ENCODE data around the gene SLX4IP. TPM values are rescaled to one million over a fixed set of nuclear protein-coding genes. Genes with fewer than 3 reads are reported as not detected.
A peak's percentile ranks its signal among the peaks of the same experiment; 100 is the strongest.

The SLX4IP gene
- total RNA-seq, 1 experiment from 2014 or later: 7.0 TPM

DNA sequence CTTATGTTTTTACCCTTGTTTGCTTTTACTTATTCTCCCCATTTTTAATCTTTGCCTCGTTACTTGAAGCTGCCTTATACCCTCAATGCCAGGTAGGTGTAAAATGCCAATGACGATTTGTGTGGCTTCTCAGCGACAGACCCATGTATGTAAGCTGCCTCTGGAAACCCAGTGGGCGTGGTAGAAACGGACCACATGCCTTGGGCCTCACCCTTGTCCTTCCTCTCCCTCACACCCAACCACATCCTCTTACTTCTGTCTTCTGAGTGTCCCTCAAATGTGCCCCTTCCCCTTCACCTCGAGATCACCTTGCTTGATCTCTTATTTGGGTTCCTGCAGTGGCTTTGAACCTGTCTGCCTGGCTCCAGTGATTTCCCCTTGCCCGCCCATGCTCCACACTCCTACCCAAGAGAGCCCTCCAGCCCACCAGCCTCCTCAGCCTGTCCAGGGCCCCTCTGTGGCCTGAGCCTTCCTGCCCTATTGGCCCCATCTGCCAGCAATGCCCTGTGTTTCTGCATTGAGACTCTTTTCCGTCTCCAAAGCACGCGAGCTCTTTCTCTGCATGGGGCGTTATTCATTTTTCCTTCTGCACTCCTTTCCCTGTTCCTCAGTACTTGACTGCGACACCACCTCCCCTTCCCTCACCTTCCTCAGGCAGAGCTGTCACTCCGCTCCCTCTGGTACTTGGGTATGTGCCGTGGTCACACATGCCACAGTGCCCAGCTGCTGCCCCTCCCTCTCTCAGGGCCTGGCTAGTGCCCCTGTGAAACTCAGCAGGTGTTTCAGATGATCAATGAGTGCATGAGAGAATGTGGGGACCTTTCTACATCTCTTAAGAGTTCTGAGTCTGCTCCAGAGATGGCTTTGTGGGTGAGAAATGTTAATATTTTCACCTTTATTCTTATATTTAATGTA lies 115.4 kb downstream of the SLX4IP start:
- no peak for DNase-seq (ENCODE audit: low read depth)

DNA sequence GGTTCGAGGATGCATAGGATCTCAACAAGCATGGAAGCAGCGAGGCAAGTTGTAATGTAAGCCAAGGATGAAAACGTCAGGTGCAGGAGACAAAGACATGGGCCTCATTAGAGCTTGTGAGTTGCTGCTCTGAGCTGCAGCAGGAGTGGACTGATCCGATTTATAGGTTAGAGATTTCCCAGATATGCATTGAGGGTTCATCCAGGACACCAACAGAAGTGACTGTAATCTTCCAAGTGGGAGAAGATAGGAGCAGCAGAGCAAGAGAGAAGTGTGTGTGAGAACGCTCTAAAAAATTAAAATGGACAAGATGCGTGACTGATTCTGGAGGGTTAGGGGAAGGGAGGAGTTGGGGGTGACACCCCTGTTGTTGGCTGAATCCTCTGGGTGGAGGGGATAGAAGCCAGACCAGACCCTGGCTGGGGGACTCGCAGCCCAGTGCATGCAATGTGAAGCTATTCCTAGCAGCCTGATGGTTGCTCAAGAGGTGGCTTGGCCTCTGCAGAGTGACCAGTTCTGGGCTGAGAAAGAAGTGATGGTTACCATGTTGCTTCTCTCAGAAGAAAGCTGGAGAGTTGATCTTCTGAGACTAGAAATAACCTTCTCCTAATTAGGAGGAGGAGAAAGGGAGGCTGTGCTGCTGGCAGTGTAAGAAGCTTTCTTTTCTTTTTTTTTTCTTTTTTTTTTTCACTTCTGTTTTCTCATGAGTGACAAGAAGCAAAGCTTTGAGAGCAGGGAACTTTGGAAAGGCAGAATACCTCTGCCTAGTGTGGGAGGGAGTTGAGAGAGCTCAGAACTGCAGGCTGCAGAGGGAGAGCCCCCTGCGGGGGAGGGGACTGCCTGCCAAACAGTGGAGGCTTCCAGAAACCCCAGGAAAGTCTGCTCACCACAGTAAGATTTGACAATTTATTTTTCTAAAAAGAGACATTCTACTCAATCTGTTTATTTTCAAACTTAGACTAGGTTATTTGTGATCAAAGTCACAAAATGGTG lies 116.9 kb downstream of the SLX4IP start:
- no peak for DNase-seq (ENCODE audit: low read depth)

DNA sequence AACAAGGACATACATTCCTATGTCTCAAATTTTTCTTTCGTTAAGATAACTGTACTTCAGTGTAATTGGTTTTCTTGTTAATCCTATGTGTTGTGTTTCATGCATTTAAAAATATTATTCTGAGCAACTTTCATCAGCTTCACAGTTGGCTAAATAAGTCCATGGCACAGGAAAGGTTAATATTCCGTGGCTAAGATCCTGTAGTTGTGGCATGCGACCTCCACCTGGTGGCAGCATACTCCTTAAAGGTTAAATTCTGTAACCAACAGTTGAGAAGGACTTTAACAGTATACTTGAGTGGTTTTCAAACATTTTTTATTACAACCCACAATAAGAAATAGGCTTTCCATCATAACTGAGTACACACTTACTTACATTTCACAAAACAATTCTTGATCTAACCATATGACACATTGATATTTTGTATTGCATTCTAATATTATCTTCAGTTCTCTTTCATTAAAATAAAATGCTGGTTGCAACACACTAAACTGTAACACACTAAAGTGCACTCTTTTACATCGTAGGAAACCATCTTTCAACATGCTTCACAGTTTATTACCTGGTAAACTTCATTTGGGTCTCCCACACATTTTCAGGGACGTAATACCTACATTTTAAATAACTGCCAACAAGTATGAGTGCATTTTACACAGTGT lies 118.3 kb downstream of the SLX4IP start:
- DNase-seq (ENCODE audit: low read depth): peak; percentile 72

DNA sequence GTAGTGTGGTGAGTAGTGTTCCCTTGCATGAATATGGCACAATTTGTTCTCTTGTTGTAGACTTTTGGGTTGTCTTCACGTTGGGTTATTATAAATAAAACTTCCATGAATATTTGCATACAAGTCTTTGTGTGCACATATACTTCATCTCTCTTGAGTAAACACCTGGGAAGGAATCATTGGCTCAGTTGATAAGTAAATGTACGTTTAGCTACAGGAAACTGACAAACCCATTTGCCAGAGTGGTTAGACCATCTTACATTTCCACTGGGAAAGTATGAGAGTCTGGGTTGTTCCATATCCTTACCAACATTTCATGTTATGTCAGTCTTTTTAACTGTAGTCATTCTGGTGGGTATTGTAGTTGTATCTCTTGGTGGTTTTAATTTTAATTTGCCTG lies 119.2 kb downstream of the SLX4IP start:
- no peak for DNase-seq (ENCODE audit: low read depth)

DNA sequence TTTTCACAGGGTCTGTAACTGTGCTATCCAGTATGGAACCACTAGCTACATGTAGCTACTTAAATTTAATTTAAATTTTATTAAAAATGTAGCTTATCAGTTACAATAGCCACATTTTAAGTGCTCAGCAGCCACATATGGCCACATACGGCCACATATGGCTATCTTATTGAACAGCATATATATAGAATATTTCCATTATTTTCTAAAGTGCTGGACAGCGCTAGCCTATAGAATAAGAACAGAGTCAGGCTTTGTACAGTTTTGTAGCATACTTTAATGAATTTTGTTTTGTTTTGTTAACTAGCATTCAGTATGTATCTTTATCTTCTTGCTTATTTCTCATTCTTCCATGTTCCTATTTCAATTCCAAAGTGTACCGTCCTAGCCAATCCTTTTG lies 120.3 kb downstream of the SLX4IP start:
- DNase-seq (ENCODE audit: low read depth): no peak

DNA sequence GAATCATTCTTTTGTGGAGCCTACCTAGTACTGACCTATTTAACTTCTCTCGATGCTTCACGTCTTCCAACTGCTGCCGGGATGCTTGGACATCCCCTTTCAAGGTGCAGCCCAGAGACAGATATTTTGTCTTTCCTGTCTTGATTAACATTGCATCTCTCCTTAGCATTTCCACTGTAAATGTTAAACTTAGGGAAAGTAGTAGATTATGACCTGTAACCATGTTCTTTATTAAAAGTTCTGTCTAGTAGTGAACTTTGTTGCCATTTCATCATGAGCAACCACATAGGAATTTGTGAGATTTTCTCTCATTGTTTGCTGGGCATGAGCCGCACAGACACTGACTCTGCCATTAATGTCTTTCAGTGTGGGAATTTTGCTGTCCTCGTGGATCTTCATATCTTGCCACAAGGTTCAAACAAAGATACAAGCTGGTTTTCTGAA lies 120.8 kb downstream of the SLX4IP start:
- DNase-seq (ENCODE audit: low read depth): peak; percentile 75

DNA sequence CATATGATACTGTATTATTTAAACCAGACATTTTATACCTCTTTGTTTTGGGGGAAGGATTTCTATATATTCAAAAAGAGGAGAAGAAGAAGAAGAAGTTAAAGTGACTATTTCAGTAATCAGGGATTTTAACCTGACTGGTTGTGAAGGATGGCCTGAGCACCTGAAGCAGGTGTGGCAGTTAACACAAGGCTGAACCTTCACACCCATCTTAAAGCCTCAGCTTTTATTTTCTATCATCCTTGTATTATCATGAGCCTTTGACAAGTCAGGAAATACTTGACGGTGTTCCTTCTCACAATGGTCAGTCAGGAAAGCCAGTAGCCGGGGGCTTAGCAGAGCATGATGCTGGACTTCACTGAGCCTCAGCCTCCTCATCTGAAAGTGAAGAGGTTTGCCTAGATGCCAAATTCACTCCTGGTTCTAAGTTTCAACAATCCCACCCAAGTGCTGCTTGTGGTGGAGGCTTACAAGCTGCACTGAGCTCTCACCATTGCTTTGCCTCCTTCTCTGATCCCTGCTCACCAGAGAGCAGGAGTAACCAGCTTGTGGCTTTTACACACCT lies 121.5 kb downstream of the SLX4IP start:
- no peak for DNase-seq (ENCODE audit: low read depth)

DNA sequence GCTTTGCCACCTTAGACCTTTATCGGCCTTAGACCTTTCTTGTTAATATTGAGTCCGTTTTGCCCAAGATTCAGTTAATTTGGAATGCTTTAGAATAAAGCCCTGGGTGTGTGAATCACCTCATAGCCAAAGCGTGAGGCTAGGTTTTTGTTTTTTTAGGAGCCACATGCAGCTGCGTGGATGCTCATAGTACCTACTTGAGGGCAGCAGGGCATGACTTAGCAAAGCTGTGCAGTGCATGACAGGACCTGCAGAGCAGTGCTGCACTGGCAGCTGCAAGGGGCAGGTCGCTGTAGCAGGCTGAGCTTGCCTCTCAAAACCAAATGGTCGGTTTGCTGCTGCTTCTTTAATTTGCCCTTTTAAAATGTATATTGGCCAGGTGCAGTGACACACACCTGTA lies 122.6 kb downstream of the SLX4IP start:
- DNase-seq (ENCODE audit: low read depth): peak; percentile 43

DNA sequence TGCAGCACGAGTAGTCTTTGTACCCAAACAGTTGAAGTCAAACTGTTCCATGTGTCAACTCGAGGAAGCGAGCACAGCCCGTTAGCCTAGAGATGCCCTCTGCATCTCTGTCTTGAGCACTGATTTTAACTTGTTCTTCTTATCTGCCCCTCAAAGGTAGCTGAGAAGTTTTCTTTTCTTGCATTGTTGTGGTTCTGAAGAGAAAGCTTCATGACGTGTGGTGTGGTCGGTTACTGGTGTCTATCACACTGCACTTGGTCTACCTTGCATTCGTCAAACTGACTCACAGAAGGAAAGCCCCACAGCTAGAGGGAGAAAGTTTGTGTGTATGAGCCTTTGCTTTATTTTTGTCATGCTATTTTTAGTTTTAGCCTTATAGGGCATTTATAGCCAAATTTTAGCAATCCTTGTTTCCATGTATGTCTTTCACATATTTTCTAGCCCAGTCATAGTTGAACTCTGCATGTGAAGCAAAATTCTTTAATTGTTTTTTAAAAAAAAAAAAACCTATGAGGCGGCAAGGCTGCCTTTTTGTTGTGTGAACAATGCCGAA lies 123.6 kb downstream of the SLX4IP start:
- DNase-seq (ENCODE audit: low read depth): peak; percentile 89

DNA sequence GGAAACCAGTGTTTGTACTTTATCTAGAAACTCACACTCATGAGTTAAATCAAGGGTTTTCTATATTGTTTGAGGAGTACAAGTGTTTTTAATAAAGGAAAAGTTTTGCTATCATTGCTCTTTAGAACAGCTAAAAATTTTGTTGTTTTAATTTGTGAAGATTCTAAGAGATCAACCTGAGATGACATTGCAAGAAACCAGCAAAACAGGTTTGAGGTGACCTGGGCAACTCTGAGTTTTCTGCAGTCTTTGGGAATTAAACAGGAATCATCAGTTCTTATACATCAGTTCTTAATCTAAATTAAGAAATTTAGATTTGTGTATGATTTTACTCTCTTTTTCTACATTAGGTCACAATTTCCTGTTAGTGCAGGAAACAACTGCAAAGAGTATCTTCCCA lies 124.2 kb downstream of the SLX4IP start:
- no peak for DNase-seq (ENCODE audit: low read depth)

DNA sequence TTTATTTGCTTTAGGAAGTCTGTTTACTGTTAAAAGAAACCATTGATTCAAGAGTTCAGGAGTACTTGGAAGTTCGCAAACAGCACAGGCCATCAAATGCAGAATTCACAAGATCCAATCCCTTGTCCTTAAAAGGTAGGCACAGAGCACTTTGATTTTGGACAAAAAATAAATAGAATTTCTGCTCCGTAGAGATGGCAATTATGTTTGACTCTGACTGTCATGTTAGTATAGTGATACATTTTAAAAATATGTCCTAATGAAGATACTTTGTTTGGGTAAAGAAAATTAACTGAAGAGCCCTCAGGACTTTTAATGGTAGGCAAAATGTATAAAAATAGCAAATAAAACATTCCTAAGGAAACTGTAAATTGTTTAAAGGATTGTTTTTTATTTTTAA lies 125.6 kb downstream of the SLX4IP start:
- DNase-seq (ENCODE audit: low read depth): no peak

DNA sequence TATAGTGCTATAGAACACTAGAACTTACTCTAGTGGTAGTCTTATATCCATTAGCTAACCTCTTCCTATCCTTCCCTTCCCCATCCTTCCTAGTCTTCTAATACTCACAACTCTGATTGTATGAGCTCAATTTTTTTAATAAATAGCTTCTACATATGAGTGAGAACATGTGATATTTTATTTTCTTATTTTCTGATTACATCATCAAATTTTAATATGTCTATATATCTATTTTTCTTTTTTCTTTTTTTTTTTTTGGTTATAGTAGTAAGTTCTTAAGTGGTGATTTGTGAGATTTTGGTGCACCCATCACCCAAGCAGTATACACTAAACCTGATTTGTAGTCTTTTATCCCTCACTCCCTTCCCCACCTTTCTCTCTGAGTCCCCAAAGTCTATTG lies 126.2 kb downstream of the SLX4IP start:
- no peak for DNase-seq (ENCODE audit: low read depth)

DNA sequence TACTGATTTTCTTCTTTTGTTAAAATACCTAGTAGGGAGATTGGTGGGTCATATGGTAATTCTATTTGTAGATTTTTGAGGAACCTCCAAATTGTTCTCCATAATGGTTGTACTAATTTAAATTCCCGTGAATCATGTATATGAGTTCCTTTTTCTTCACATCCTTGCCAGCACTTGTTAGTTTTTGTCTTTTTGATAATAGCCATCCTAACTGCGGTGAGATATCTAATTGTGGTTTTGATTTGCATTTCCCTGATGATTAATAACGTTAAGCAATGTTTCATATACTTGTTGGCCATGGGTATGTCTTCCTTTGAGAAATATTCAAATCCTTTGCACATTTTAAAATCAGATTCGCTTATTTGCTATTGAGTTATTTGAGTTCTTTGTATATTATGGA lies 127.8 kb downstream of the SLX4IP start:
- no peak for DNase-seq (ENCODE audit: low read depth)

DNA sequence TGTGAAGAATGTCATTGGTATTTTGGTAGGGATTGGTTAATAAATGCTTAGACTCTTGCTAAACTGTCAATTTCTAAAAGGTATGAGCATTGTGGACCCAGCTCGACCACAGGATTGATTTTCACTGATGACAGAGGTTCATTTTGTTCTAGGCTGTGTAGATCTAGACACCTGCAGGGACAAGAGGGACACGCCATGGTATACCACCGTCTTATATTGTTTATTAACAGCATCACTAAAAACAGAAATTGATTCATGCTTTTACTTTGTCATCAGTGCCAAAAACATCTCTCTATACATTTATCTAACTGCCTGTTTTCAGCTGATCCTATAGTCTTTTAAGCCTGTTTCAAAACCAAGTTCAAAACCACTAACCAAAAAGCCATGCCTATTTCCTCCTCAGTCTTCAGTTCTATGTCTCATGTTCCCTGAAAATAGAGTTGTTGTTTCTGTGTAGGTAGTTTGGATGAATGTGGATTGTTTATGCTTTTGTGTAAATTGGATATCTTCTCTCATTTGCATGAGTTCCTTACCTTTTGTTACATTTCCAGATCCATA lies 128.9 kb downstream of the SLX4IP start:
- DNase-seq (ENCODE audit: low read depth): no peak

DNA sequence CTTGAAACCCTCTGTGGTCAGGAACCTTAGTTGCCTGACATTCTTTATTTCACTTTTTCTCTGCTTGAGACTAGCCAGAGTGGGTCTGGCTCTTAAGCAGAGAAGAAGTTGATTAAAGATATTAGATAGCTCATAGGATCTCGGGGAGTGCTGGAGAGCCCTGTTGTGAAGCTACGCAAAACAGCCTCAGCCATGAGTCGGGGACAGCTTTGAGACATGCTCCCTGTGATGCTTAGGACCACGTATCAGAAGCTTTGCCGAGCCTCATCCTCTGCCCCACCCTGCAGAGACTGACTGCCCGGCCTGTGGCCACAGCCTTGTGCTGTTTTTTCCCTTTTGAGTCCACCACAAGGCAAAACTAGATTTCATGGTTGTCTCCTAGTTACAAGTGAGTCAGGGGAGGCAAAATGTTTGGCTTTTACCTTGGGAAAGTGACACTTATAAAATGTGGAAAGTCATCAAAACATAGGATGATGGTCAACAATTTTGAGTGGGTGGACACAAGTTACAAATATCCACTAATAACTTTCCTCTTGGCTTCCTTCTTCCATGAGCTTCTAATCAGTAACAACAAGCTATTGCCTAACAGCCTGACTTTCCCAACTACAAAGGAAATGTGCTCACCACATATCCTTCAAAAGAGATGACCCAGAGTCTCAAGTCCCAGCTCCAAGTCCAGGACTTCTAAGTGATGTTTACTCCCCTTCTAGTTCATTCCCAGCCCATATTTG lies 130.3 kb downstream of the SLX4IP start:
- peak; percentile 65 for DNase-seq (ENCODE audit: low read depth)

DNA sequence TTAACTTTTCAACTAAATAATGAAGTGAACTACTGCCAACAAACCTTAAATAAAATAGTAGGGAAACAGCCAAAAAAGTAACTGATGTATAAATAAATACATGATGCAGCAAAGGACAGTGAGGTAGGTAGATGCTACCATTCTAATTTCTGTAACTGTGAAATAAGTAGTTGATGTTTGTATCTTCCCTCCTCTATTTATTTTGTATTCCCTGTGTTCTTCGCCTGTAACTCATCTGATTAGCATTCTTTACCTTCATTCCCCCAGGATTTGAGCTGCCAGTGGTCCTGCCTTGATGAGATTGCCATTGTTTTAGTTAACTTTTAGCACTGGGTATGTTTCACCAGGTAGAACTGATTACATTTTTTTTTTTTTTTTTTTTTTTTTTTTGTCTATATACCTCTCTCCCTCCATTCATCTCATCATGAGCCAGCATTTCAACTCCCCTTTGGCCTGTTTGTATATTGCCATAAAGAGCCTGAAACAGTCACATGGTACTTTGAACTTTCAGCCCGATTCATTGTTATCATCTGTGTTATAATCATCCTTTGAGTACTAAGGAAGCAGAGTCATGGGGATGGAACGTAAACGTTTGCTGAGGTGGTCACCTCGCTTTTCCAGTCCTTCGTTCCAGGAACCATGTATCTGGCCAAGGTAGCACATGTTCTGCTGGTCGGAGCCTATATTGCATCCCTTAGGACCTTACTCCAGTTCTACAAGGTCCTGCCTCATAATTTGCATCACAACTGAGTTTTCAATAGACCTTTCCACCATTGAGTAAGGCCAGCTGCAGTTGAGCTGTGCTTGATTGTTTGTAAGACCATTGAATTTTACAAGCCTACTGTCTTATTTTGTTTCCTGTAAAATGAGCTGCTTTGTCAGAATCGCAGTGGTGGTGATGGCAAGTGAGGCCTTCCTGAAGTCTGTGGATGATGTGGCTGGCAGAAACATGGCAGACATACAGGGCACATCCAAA lies 131.1 kb downstream of the SLX4IP start:
- DNase-seq (ENCODE audit: low read depth): no peak

DNA sequence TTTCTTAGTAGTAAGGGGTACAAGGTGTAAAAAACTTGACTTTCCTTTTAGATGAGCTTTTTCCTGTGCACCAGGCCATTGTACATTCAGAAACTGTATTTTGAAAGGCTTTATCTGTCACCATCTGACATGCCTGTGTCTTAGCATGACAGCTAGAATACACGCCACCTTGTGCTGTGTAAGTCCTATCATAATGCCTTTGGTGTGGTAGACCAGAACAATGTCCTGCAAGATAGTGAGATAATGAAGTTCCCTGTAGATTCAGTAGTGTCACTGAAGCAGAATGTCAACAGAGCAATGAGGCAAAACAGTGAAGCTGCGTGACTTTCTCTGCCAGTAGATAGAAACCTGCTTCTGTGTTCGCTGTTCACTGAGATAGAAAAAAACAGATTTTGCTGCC lies 132.9 kb downstream of the SLX4IP start:
- DNase-seq (ENCODE audit: low read depth): no peak

DNA sequence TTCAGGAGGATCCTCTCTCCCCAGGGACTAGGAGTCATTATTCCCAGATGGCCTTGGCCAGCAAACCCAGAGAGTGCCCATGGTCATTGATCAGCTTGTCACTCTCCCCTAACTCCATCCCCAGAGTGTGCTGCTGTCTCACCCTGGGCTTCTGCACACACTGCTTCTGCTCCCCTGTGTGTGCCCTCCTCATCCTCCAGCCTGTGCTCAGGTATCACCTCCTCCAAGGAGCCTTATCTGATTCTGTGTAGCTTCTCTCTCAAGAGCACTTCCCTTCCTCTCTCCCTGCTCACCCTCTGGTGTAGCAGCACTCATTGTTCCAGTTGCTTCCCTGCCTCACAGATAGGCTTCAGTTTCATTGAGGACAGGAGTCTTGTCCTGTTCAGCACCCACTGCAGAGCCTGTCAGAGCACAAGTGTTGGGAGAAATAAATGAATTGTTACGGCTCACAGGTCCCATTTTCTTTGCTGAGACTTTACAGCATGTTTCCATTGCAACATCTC lies 136.3 kb downstream of the SLX4IP start:
- no peak for DNase-seq (ENCODE audit: low read depth)

DNA sequence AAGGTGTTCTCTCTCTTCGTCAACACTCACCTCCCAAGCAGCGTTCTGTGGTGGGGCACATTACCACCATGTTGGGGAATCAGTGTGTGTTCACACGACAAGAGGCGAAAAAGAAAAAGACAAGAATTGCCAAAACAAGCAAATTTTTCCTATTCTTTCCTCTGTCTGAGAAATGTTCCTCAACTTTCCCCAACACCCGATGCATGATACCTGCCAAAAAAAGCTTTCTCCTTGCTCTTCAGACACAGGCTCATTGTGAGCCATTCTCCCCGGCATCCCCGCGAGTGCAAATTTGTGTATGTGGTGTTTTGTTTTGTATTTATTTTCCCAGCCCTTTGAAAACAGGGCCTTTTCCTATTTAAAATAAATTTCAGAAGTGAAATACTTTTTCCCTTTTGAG lies 137.7 kb downstream of the SLX4IP start:
- DNase-seq (ENCODE audit: low read depth): no peak

Data from LHCN-M2 (cell line).